ENCODE measurements around the gene LAMB1. TPM values are rescaled to one million over a fixed set of nuclear protein-coding genes. Genes with fewer than 3 reads are reported as not detected.
A peak's percentile ranks its signal among the peaks of the same experiment; 100 is the strongest.

LAMB1 gene
- total RNA-seq, 1 donor = 0.27 TPM

DNA sequence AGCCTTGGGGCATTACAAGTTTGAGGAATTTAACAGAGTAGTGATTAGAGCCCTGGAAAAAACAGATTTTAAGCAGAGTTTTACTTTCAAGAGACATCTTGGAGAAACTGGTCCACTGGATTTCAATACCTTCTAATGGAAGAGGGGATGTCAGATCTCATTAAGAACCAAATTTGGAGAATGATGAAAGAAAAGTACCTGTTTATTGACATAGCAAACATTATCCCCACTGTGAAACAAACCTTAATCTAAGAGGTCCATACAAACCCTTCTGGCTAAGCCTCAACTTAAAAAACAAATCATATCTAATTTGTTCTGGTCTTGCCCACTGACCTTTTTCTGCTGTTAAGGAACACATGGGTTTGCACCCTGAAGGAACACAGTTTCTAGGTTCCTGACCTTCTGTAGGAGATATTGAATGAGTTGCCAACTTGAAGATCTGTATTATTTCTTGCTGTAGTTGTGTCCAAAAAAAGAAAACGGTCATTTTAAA is 53.5 kb downstream of the LAMB1 start:
- DNase-seq (ENCODE audit: low read depth in 2 of 3, low spot score in 2 of 3) = no peak

GRCh38 chr7:107948645-107949442 is 54.1 kb downstream of the LAMB1 start:
- no peak for DNase-seq (ENCODE audit: low read depth in 2 of 3, low spot score in 2 of 3)

DNA sequence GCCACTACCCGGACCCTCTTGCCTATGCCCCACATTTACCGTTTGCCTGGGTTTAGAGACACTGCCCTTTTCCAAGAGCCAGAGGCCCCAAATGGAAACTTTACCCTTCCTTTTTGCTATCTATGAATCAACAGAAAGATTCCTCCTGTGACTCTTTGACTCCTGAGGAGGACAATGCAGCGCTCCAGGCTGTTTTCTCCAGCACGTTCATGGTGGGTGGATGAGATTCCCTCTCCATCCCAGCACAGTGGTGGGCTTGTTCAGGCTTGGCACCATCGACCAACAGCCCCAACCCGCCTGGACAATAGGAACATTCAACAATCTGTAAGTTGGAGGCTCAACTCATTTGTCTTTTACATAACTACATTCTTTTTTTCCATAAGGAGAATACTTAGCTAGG is 56.1 kb downstream of the LAMB1 start:
- no peak for DNase-seq (ENCODE audit: low read depth in 2 of 3, low spot score in 2 of 3)

- DNase-seq (ENCODE audit: low read depth in 2 of 3, low spot score in 2 of 3) = no peak
Measured at GRCh38 chr7:107946451-107946850, 56.5 kb downstream of the LAMB1 start.

GRCh38 chr7:107945332-107945731 is 57.6 kb downstream of the LAMB1 start:
- DNase-seq (ENCODE audit: low read depth in 2 of 3, low spot score in 2 of 3) = no peak

GRCh38 chr7:107944411-107945169 is 58.4 kb downstream of the LAMB1 start:
- DNase-seq (ENCODE audit: low read depth in 2 of 3, low spot score in 2 of 3) = no peak

- DNase-seq (ENCODE audit: low read depth in 2 of 3, low spot score in 2 of 3) = no peak
Measured at GRCh38 chr7:107943018-107943417, 59.9 kb downstream of the LAMB1 start.

GRCh38 chr7:107940951-107941350 is 62.0 kb downstream of the LAMB1 start:
- no peak for DNase-seq (ENCODE audit: low read depth in 2 of 3, low spot score in 2 of 3)

GRCh38 chr7:107939573-107940489 is 63.1 kb downstream of the LAMB1 start:
- DNase-seq (ENCODE audit: low read depth in 2 of 3, low spot score in 2 of 3) = no peak

DNA sequence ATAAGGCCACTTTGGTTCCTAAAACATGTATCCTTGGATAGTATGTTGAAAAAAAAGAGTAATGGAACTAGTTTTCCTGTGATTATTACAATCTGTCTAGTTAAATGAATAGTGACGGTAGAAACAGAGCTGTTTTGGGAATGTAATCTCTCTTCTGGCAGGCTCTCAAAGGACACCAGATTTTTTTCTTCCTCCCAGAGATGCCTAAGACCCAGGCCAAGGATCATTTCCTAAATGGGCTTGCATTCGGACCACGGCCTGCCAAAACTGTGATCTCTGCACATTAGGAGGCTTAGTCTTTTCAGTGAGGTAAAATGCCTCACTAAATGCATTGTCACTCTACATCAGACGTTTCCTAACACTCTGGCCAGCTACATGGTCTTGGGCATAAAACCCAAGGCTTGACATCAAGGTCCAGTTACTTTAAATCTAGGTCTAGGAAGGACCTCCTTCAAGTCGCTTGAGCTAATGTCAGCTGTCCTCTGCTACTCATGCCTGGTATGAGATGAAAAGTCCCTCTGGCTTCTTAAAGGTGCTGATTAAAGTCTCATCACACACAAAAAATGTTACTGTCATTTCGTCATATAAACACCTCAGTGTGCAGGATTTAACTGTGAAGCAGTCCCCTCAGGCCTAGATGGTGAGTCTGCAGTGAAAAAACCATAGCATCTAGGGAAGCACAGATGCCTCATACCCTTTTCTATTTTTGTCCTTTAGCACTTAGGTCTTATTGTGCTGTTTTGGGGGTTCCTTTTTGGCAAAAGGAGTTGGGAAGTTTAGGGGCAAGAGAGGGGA is 64.3 kb downstream of the LAMB1 start:
- DNase-seq (ENCODE audit: low read depth in 2 of 3, low spot score in 2 of 3) = no peak

GRCh38 chr7:107937531-107937930 is 65.4 kb downstream of the LAMB1 start:
- no peak for DNase-seq (ENCODE audit: low read depth in 2 of 3, low spot score in 2 of 3)

- no peak for DNase-seq (ENCODE audit: low read depth in 2 of 3, low spot score in 2 of 3)
Measured at GRCh38 chr7:107936312-107936711, 66.6 kb downstream of the LAMB1 start.

- DNase-seq (ENCODE audit: low read depth in 2 of 3, low spot score in 2 of 3) = no peak
Measured at GRCh38 chr7:107934991-107935770, 67.8 kb downstream of the LAMB1 start.

- DNase-seq (ENCODE audit: low read depth in 2 of 3, low spot score in 2 of 3) = no peak
Measured at GRCh38 chr7:107933386-107934013, 69.5 kb downstream of the LAMB1 start.

GRCh38 chr7:107932805-107933204 is 70.2 kb downstream of the LAMB1 start:
- DNase-seq (ENCODE audit: low read depth in 2 of 3, low spot score in 2 of 3) = no peak

GRCh38 chr7:107931740-107932515 is 71.0 kb downstream of the LAMB1 start:
- peak in 1 of 3 donors; percentile 20 for DNase-seq (ENCODE audit: low read depth in 2 of 3, low spot score in 2 of 3)

DNA sequence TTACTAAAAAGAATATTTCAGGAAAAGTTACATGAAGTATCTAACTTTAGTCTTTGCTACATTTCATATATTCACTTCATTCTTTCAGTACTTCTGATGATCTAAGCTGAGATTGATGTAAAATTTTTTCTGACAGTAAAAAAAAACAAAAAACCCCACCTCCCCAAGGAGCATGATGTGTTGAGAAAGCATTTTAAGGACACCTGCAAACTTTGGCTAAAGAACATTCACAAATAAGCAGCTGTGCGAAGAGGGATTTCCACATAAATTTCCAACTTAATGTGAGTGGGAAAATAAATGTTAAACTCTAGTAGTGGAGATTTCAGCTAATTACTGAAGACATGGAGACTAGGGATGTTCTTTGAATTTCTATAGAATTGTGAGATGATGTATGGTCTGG is 76.5 kb downstream of the LAMB1 start:
- DNase-seq (ENCODE audit: low read depth in 2 of 3, low spot score in 2 of 3) = no peak

Data from hematopoietic multipotent progenitor cell (in vitro differentiated cells).